ENCODE results near the gene SOX5.

Gene SOX5

GRCh38 chr12:23949348-23950209 lies at the start of gene SOX5:
TSS of gene SOX5 (minus strand) at chr12:23949670. CDS start at chr12:23949601, 69 bp downstream.
- DNase-seq = no peak

- no peak for DNase-seq
Measured at GRCh38 chr12:23987046-23987445, 37.6 kb upstream of the SOX5 start.

GRCh38 chr12:23980826-23981225 lies 31.4 kb upstream of the SOX5 start:
- no peak for DNase-seq

GRCh38 chr12:23964812-23965211 lies 15.3 kb upstream of the SOX5 start:
- no peak for DNase-seq

- DNase-seq = no peak
Measured at GRCh38 chr12:23959826-23960225, 10.4 kb upstream of the SOX5 start.

GRCh38 chr12:23954332-23954731 lies 4.9 kb upstream of the SOX5 start:
- no peak for DNase-seq

- no peak for DNase-seq
Measured at GRCh38 chr12:23952071-23952470, 2.6 kb upstream of the SOX5 start.

GRCh38 chr12:23950775-23951451 lies 1.4 kb upstream of the SOX5 start:
- no peak for DNase-seq

GRCh38 chr12:23950210-23950774 lies 822 bp upstream of the SOX5 start:
- DNase-seq = no peak

GRCh38 chr12:23948291-23948690 lies 1.2 kb downstream of the SOX5 start:
- no peak for DNase-seq

GRCh38 chr12:23947395-23947794 lies 2.1 kb downstream of the SOX5 start:
- no peak for DNase-seq

- DNase-seq = no peak
Measured at GRCh38 chr12:23945249-23945648, 4.2 kb downstream of the SOX5 start.

GRCh38 chr12:23944067-23944466 lies 5.4 kb downstream of the SOX5 start:
- DNase-seq = no peak

GRCh38 chr12:23942841-23943240 lies 6.6 kb downstream of the SOX5 start:
- DNase-seq = no peak

- no peak for DNase-seq
Measured at GRCh38 chr12:23941780-23942179, 7.7 kb downstream of the SOX5 start.

GRCh38 chr12:23938422-23938821 lies 11.0 kb downstream of the SOX5 start:
- DNase-seq = no peak

GRCh38 chr12:23931176-23931575 lies 18.3 kb downstream of the SOX5 start:
- no peak for DNase-seq

- DNase-seq = no peak
Measured at GRCh38 chr12:23930599-23930998, 18.9 kb downstream of the SOX5 start.

GRCh38 chr12:23929906-23930305 lies 19.6 kb downstream of the SOX5 start:
- DNase-seq = no peak

- DNase-seq = no peak
Measured at GRCh38 chr12:23927907-23928306, 21.6 kb downstream of the SOX5 start.

- DNase-seq = no peak
Measured at GRCh38 chr12:23921099-23921856, 28.2 kb downstream of the SOX5 start.

- no peak for DNase-seq
Measured at GRCh38 chr12:23911574-23911973, 37.9 kb downstream of the SOX5 start.

GRCh38 chr12:23909551-23909950 lies 39.9 kb downstream of the SOX5 start:
- no peak for DNase-seq
